PC-3 (cell line): ENCODE measurements around the gene CEP63.
"Not testable (repeated sequence)": the region's sequence is repeated elsewhere in the genome, so short reads cannot be mapped to it uniquely, and the experiment has no call there.

ENCODE experiments used
- EZH2 ChIP-seq: fragments of 300-600 bp; sonication (generic); IDR thresholded peaks from one replicate; pipeline ENCODE4 v1.6.1; 2017; ENCODE audit warnings: antibody characterized with exemption, mild to moderate bottlenecking, low read length; ENCODE audit not compliant: unreplicated experiment
- TF ChIP-seq, protein P1 (sequence below): fragments of 300-600 bp; sonication (generic); conservative IDR thresholded peaks from 2 replicates; pipeline ENCODE4 v1.5.1; 2017; ENCODE audit warnings: antibody characterized with exemption, low read depth, mild to moderate bottlenecking, low read length

GRCh38 chr3:134569899-134570298 lies 84.0 kb downstream of the CEP63 start:
- TF ChIP-seq, protein P1, sequence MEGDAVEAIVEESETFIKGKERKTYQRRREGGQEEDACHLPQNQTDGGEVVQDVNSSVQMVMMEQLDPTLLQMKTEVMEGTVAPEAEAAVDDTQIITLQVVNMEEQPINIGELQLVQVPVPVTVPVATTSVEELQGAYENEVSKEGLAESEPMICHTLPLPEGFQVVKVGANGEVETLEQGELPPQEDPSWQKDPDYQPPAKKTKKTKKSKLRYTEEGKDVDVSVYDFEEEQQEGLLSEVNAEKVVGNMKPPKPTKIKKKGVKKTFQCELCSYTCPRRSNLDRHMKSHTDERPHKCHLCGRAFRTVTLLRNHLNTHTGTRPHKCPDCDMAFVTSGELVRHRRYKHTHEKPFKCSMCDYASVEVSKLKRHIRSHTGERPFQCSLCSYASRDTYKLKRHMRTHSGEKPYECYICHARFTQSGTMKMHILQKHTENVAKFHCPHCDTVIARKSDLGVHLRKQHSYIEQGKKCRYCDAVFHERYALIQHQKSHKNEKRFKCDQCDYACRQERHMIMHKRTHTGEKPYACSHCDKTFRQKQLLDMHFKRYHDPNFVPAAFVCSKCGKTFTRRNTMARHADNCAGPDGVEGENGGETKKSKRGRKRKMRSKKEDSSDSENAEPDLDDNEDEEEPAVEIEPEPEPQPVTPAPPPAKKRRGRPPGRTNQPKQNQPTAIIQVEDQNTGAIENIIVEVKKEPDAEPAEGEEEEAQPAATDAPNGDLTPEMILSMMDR: not testable (repeated sequence)
- TF ChIP-seq EZH2: not testable (repeated sequence)
